ENCODE data around the gene CDC23.

CDC23 gene

GRCh38 chr5:138138949-138139780 lies 74.0 kb downstream of the CDC23 start, which contains the start of gene NME5:
Gene NME5, minus strand, starts transcription at chr5:138139428. Its CDS starts 648 bp downstream, at chr5:138138780.
- peak; percentile 73 for DNase-seq

Measured in SHP77 treated with DMSO at 0.1 percent for 48 hours (cell line).